DMS 273 (cell line): ENCODE results near the gene ZNF18.

ENCODE experiments used
- DNase-seq: peaks from one replicate; lab custom pipeline; 2025; ENCODE audit not compliant: unreplicated experiment; lab: John Stamatoyannopoulos, UW

ZNF18 gene

GRCh38 chr17:11997147-11997971, at the start of gene ZNF18:
Gene ZNF18, minus strand, starts transcription at chr17:11997475. Its CDS starts 4,646 bp downstream, at chr17:11992829.
- peak; percentile 96 for DNase-seq

GRCh38 chr17:12046786-12047185, 49.5 kb upstream of the ZNF18 start:
- no peak for DNase-seq

GRCh38 chr17:12043702-12044101, 46.4 kb upstream of the ZNF18 start:
- no peak for DNase-seq

GRCh38 chr17:12041312-12041711, 44.0 kb upstream of the ZNF18 start:
- DNase-seq, result no peak

- DNase-seq, result no peak
Measured at GRCh38 chr17:12040478-12040877, 43.2 kb upstream of the ZNF18 start.

GRCh38 chr17:12037970-12038369, 40.7 kb upstream of the ZNF18 start:
- DNase-seq, result no peak

GRCh38 chr17:12035673-12036072, 38.4 kb upstream of the ZNF18 start:
- DNase-seq, result no peak

GRCh38 chr17:12034538-12034937, 37.3 kb upstream of the ZNF18 start:
- no peak for DNase-seq

- DNase-seq, result no peak
Measured at GRCh38 chr17:12028611-12029010, 31.3 kb upstream of the ZNF18 start.

- DNase-seq, result no peak
Measured at GRCh38 chr17:12027658-12028057, 30.4 kb upstream of the ZNF18 start.

- DNase-seq, result no peak
Measured at GRCh38 chr17:12024327-12024726, 27.1 kb upstream of the ZNF18 start.

GRCh38 chr17:12022310-12022709, 25.0 kb upstream of the ZNF18 start:
- DNase-seq, result no peak

- no peak for DNase-seq
Measured at GRCh38 chr17:12021623-12022140, 24.4 kb upstream of the ZNF18 start.

- peak; percentile 89 for DNase-seq
Measured at GRCh38 chr17:12020642-12021622, 23.7 kb upstream of the ZNF18 start, which contains the start of gene MAP2K4. Gene MAP2K4, plus strand, starts transcription at chr17:12020877. Its CDS starts 10 bp downstream, at chr17:12020887.

GRCh38 chr17:12007466-12007865, 10.2 kb upstream of the ZNF18 start:
- DNase-seq, result no peak

GRCh38 chr17:11999696-12000095, 2.4 kb upstream of the ZNF18 start:
- no peak for DNase-seq

GRCh38 chr17:11997972-11998233, 628 bp upstream of the ZNF18 start:
- DNase-seq, result no peak

- peak; percentile 74 for DNase-seq
Measured at GRCh38 chr17:11996722-11997146, 541 bp downstream of the ZNF18 start.

GRCh38 chr17:11991461-11991860, 5.8 kb downstream of the ZNF18 start:
- DNase-seq, result no peak

- no peak for DNase-seq
Measured at GRCh38 chr17:11990363-11990983, 6.8 kb downstream of the ZNF18 start.

- peak; percentile 53 for DNase-seq
Measured at GRCh38 chr17:11986942-11987329, 10.3 kb downstream of the ZNF18 start.
